HEK293 (cell line): ENCODE measurements around the gene PITPNM1.

Experiments
- CTCF ChIA-PET: fragments of 350-600 bp; formaldehyde crosslinking; extraction: SDS; loops from one replicate; lab custom pipeline; 2021; ENCODE audit warnings: antibody characterized with exemption; lab: Yijun Ruan, JAX
- POLR2A ChIA-PET: fragments of 300-600 bp; formaldehyde crosslinking; extraction: SDS; loops from one replicate; lab custom pipeline; 2020; ENCODE audit warnings: antibody characterized with exemption, inconsistent platforms; lab: Yijun Ruan, JAX
- H3K27ac ChIP-seq: fragments of 200-500 bp; sonication (Bioruptor generic); 2 replicates; pipeline ENCODE4 v1.5.1; 2014; ENCODE audit warnings: low read depth, low read length, control low read depth, inconsistent platforms; ENCODE audit errors: extremely low read depth
- H3K36me3 ChIP-seq, 2 experiments: fragments of 200-500 bp in 1 of 2; sonication (Bioruptor generic) in 1 of 2; 1 replicate in 1 of 2; 2 replicates in 1 of 2; pipeline ENCODE4 v1.5.1; 2014 to 2017; ENCODE audit warnings: inconsistent platforms in 2 of 2, low read length in 2 of 2; ENCODE audit not compliant: control insufficient read depth in 2 of 2, insufficient read depth in 1 of 2
- H3K4me1 ChIP-seq: fragments of 200-500 bp; sonication (Bioruptor generic); 2 replicates; pipeline ENCODE4 v1.5.1; 2014; ENCODE audit warnings: mild to moderate bottlenecking, low read length, inconsistent platforms; ENCODE audit not compliant: control insufficient read depth, insufficient read depth
- H3K4me3 ChIP-seq: 2 replicates; pipeline ENCODE4 v1.5.1; 2011; ENCODE audit warnings: low read depth, mild to moderate bottlenecking, control low read depth, low read length, moderate library complexity
- H3K9me3 ChIP-seq: fragments of 200-500 bp; sonication (Bioruptor generic); 2 replicates; pipeline ENCODE4 v1.5.1; 2014; ENCODE audit warnings: low read depth, low read length, inconsistent platforms; ENCODE audit not compliant: control insufficient read depth, insufficient read depth
- GLIS2 ChIP-seq: fragments of 450-650 bp; formaldehyde crosslinking; IDR thresholded peaks from 2 replicates; pipeline ENCODE4 v1.5.1; 2016; ENCODE audit warnings: missing biosample characterization, missing genetic modification characterization
- HOXC10 ChIP-seq: sonication (generic); formaldehyde crosslinking; IDR thresholded peaks from 2 replicates; pipeline ENCODE4 v1.8.1; 2023; ENCODE audit warnings: mild to moderate bottlenecking, missing genetic modification reagents
- KLF10 ChIP-seq: fragments of 450-650 bp; IDR thresholded peaks from 2 replicates; pipeline ENCODE4 v1.5.1; 2018; ENCODE audit warnings: missing biosample characterization, mild to moderate bottlenecking, missing genetic modification characterization
- TRIM28 ChIP-seq: IDR thresholded peaks from 2 replicates; pipeline ENCODE4 v1.6.1; 2011; ENCODE audit warnings: low read length, control low read depth, borderline replicate concordance
- YY1 ChIP-seq: fragments of 450-650 bp; formaldehyde crosslinking; IDR thresholded peaks from 2 replicates; pipeline ENCODE4 v1.5.1; 2018; ENCODE audit warnings: missing biosample characterization, missing genetic modification characterization
- ZNF132 ChIP-seq: fragments of 450-650 bp; formaldehyde crosslinking; IDR thresholded peaks from 2 replicates; pipeline ENCODE4 v1.5.1; 2017; ENCODE audit warnings: missing biosample characterization, missing genetic modification characterization, borderline replicate concordance
- ZNF157 ChIP-seq: fragments of 450-650 bp; formaldehyde crosslinking; IDR thresholded peaks from 2 replicates; pipeline ENCODE4 v1.5.1; 2016; ENCODE audit warnings: missing biosample characterization, missing genetic modification characterization
- ZNF169 ChIP-seq: fragments of 450-650 bp; formaldehyde crosslinking; IDR thresholded peaks from 2 replicates; pipeline ENCODE4 v1.5.1; 2016; ENCODE audit warnings: missing biosample characterization, missing genetic modification characterization
- ZNF221 ChIP-seq: fragments of 450-650 bp; formaldehyde crosslinking; IDR thresholded peaks from 2 replicates; pipeline ENCODE4 v1.5.1; 2017; ENCODE audit warnings: missing biosample characterization, missing genetic modification characterization, borderline replicate concordance
- ZNF558 ChIP-seq: fragments of 450-650 bp; formaldehyde crosslinking; IDR thresholded peaks from 2 replicates; pipeline ENCODE4 v1.5.1; 2016; ENCODE audit warnings: missing biosample characterization, missing genetic modification characterization
- ZNF561 ChIP-seq: fragments of 450-650 bp; IDR thresholded peaks from 2 replicates; pipeline ENCODE4 v1.5.1; 2018; ENCODE audit warnings: missing biosample characterization, missing genetic modification characterization, borderline replicate concordance
- ZNF596 ChIP-seq: fragments of 450-650 bp; IDR thresholded peaks from 2 replicates; pipeline ENCODE4 v1.5.0; 2018; ENCODE audit warnings: missing biosample characterization, mild to moderate bottlenecking, missing genetic modification characterization, moderate library complexity
- ZNF654 ChIP-seq: fragments of 450-650 bp; formaldehyde crosslinking; IDR thresholded peaks from 2 replicates; pipeline ENCODE4 v1.5.1; 2016; ENCODE audit warnings: low read depth, missing biosample characterization, missing genetic modification characterization
- ZNF792 ChIP-seq: fragments of 450-650 bp; formaldehyde crosslinking; IDR thresholded peaks from 2 replicates; pipeline ENCODE4 v1.5.1; 2016; ENCODE audit warnings: missing biosample characterization, missing genetic modification characterization
- ZNF837 ChIP-seq: fragments of 450-650 bp; formaldehyde crosslinking; IDR thresholded peaks from 2 replicates; pipeline ENCODE4 v1.5.1; 2016; ENCODE audit warnings: missing biosample characterization, missing genetic modification characterization
- TF ChIP-seq, protein P1 (sequence below): sonication (generic); formaldehyde crosslinking; IDR thresholded peaks from 2 replicates; pipeline ENCODE4 v1.8.1; 2022; ENCODE audit warnings: mild to moderate bottlenecking, moderate library complexity, missing genetic modification reagents
- TF ChIP-seq, protein P2 (sequence below): fragments of 450-650 bp; IDR thresholded peaks from 2 replicates; pipeline ENCODE4 v1.5.1; 2018; ENCODE audit warnings: missing biosample characterization, missing genetic modification characterization
- TF ChIP-seq, protein P3 (sequence below): fragments of 450-650 bp; formaldehyde crosslinking; IDR thresholded peaks from 2 replicates; pipeline ENCODE4 v1.5.1; 2016; ENCODE audit warnings: missing biosample characterization, missing genetic modification characterization, borderline replicate concordance

PITPNM1 gene

GRCh38 chr11:67521924-67522323 lies 16.8 kb upstream of the PITPNM1 start:
- CTCF ChIA-PET, result no interaction called here
- TF ChIP-seq ZNF132 (no peak), ZNF558 (tag by site-specific recombination) (no peak), YY1 (tag by site-specific recombination) (no peak), HOXC10 (CRISPR knock-in tag) (no peak), ZNF792 (tag by site-specific recombination) (no peak), ZNF654 (tag by site-specific recombination) (no peak), GLIS2 (tag by site-specific recombination) (no peak), ZNF169 (no peak), ZNF837 (tag by site-specific recombination) (no peak), TRIM28 (no peak), KLF10 (tag by site-specific recombination) (no peak), ZNF596 (tag by site-specific recombination) (no peak), ZNF221 (tag by site-specific recombination) (no peak), ZNF157 (tag by site-specific recombination) (no peak), ZNF561 (tag by site-specific recombination) (no peak)
- TF ChIP-seq, protein P1, sequence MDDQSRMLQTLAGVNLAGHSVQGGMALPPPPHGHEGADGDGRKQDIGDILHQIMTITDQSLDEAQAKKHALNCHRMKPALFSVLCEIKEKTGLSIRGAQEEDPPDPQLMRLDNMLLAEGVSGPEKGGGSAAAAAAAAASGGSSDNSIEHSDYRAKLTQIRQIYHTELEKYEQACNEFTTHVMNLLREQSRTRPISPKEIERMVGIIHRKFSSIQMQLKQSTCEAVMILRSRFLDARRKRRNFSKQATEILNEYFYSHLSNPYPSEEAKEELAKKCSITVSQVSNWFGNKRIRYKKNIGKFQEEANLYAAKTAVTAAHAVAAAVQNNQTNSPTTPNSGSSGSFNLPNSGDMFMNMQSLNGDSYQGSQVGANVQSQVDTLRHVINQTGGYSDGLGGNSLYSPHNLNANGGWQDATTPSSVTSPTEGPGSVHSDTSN, result no peak
- TF ChIP-seq, protein P2, sequence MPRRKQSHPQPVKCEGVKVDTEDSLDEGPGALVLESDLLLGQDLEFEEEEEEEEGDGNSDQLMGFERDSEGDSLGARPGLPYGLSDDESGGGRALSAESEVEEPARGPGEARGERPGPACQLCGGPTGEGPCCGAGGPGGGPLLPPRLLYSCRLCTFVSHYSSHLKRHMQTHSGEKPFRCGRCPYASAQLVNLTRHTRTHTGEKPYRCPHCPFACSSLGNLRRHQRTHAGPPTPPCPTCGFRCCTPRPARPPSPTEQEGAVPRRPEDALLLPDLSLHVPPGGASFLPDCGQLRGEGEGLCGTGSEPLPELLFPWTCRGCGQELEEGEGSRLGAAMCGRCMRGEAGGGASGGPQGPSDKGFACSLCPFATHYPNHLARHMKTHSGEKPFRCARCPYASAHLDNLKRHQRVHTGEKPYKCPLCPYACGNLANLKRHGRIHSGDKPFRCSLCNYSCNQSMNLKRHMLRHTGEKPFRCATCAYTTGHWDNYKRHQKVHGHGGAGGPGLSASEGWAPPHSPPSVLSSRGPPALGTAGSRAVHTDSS (tag by site-specific recombination), result no peak
- TF ChIP-seq, protein P3, sequence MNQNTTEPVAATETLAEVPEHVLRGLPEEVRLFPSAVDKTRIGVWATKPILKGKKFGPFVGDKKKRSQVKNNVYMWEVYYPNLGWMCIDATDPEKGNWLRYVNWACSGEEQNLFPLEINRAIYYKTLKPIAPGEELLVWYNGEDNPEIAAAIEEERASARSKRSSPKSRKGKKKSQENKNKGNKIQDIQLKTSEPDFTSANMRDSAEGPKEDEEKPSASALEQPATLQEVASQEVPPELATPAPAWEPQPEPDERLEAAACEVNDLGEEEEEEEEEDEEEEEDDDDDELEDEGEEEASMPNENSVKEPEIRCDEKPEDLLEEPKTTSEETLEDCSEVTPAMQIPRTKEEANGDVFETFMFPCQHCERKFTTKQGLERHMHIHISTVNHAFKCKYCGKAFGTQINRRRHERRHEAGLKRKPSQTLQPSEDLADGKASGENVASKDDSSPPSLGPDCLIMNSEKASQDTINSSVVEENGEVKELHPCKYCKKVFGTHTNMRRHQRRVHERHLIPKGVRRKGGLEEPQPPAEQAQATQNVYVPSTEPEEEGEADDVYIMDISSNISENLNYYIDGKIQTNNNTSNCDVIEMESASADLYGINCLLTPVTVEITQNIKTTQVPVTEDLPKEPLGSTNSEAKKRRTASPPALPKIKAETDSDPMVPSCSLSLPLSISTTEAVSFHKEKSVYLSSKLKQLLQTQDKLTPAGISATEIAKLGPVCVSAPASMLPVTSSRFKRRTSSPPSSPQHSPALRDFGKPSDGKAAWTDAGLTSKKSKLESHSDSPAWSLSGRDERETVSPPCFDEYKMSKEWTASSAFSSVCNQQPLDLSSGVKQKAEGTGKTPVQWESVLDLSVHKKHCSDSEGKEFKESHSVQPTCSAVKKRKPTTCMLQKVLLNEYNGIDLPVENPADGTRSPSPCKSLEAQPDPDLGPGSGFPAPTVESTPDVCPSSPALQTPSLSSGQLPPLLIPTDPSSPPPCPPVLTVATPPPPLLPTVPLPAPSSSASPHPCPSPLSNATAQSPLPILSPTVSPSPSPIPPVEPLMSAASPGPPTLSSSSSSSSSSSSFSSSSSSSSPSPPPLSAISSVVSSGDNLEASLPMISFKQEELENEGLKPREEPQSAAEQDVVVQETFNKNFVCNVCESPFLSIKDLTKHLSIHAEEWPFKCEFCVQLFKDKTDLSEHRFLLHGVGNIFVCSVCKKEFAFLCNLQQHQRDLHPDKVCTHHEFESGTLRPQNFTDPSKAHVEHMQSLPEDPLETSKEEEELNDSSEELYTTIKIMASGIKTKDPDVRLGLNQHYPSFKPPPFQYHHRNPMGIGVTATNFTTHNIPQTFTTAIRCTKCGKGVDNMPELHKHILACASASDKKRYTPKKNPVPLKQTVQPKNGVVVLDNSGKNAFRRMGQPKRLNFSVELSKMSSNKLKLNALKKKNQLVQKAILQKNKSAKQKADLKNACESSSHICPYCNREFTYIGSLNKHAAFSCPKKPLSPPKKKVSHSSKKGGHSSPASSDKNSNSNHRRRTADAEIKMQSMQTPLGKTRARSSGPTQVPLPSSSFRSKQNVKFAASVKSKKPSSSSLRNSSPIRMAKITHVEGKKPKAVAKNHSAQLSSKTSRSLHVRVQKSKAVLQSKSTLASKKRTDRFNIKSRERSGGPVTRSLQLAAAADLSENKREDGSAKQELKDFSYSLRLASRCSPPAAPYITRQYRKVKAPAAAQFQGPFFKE (tag by site-specific recombination), result no peak
- Histone ChIP-seq H3K27ac (no peak overlapping the region), H3K9me3 (no peaks in the 10 kb centered on the region), H3K4me1 (no peaks in the 10 kb centered on the region), H3K36me3 (no peaks in the 10 kb centered on the region), H3K4me3 (no peak overlapping the region)
- POLR2A ChIA-PET, result interaction anchor here (0.6 kb wide), 1 partner anchor 179 kb away, joined by 6 read pairs; no protein-coding TSS in a partner anchor
